SU-DHL-6 (cell line): ENCODE results near the gene LIPA.

Experiments used
- CTCF ChIP-seq: fragments of 200-600 bp; sonication (generic); IDR thresholded peaks from one replicate; pipeline ENCODE4 v1.5.1; 2017; ENCODE audit warnings: antibody characterized with exemption, mild to moderate bottlenecking, low read length, moderate library complexity; ENCODE audit not compliant: insufficient read depth, poor library complexity, severe bottlenecking
- EZH2phosphoT487 ChIP-seq: fragments of 200-600 bp; sonication (generic), shearing (Covaris generic); conservative IDR thresholded peaks from 2 replicates; pipeline ENCODE4 v1.6.1; 2018; ENCODE audit warnings: mild to moderate bottlenecking, antibody characterized with exemption, low read length, moderate library complexity, mixed read lengths

- TF ChIP-seq CTCF, result no peak
- TF ChIP-seq EZH2phosphoT487, result no peak
Measured at GRCh38 chr10:89263091-89263490, 11.5 kb upstream of the LIPA start.
